SW 1271 (cell line): ENCODE data around the gene C10orf62.
A peak's percentile ranks its signal among the peaks of the same experiment; 100 is the strongest.

Experiments
- DNase-seq, 2 experiments: peaks; one replicate each; lab custom pipeline; 2025; lab: John Stamatoyannopoulos, UW

The C10orf62 gene

DNA sequence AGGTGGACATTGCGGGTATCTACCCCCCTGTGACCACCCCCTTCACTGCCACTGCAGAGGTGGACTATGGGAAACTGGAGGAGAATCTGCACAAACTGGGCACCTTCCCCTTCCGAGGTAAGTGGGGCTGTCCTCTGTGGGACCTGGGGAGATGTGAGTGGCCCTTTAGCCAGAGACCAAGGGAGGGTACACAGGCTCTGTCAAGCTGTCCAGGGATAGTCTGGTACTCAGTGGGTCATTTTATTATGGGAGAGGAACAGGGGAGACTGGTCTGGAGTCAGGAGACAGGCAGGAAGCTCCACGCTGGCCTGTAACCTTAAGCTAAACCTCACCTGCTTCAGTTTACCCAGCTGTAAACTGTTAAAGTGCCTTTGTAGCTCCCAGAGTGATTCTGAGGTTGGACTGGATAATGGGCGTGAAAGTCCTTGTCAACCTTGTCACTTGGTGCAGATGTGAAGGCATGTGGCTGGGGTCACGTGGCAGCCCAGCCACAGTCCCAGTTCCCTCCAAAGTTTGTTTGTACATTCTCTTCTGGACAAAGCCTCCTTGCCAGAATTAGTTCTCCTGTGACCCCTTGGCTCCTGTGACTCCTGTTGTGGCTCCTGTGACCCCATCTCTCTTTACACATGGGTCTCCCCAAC lies 4.6 kb upstream of the C10orf62 start:
- no peak for DNase-seq

GRCh38 chr10:97585439-97585811 lies 4.1 kb upstream of the C10orf62 start:
- no peak for DNase-seq

- DNase-seq, result no peak
These were observed 2.3 kb upstream of the C10orf62 start for GRCh38 chr10:97587183-97587582.

GRCh38 chr10:97590082-97590747 lies 694 bp downstream of the C10orf62 start:
- no peak for DNase-seq

- DNase-seq, result no peak
These were observed 1.4 kb downstream of the C10orf62 start for GRCh38 chr10:97590748-97591495.

DNA sequence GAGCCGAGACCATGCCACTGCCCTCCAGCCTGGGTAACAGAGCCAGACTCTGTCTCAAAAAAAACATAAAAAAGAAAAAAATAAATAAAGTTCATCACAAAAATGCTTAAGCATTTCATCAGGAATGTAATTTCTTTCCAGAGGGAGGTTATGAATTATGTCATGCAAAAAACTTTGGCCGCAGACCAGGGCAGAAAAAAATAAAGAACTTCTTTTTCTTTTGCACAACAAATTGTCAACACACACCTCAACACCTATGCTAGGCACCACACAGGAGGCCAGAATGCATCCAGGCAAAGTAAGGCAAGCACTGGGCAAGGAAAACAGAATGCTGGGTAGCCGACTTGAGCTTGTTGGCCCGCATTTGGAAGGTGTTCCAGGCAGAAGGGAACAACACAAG lies 3.9 kb downstream of the C10orf62 start:
- DNase-seq, result no peak

DNA sequence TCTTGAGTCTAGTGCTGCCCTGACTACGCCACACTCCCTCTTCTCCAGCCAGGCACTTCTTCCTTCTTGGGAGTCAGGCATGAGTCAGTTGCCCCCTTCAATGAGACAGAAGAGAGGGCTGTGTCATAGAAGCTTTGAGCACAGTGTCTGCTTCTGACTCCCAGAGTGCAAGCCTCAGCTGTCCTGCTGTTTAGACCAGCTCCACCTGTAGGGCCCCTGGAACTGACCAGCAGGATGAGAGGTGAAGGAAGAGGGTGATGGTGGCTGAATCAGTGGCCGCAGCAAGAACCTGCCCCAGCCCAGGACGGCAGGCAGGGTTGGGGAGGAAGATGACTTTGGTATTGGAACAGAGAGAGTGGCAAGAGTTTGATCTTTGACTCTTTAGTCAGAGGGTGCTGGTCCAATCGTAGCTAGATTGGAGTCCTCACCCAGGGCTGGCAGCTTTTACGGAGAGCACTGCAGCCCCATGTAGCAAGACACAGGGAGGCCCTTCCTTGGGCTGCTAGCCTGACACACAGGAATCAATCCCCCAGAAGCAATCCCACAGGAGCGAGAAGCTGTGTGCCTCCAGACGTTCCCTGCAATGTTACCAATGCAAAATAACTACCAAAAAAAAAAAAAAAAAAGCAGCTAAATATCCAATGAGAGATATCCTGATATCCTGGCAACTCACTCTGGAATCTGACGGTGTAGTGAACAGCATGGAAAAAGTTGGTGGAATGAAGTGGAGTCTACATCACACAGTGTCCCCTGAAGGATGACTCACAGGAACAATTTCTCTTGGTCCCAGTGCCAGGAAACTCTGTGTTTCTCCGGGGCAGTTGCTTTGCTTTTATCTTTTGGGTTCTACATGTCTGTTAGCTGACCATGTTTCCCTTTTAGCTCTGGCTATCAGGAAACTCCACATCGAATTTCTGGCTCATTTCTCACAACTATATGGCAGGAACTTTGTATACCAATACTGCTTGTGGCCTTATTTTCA lies 6.9 kb downstream of the C10orf62 start:
- DNase-seq, result peak; percentile 36 to 63

GRCh38 chr10:97597778-97598177 lies 8.3 kb downstream of the C10orf62 start:
- no peak for DNase-seq

DNA sequence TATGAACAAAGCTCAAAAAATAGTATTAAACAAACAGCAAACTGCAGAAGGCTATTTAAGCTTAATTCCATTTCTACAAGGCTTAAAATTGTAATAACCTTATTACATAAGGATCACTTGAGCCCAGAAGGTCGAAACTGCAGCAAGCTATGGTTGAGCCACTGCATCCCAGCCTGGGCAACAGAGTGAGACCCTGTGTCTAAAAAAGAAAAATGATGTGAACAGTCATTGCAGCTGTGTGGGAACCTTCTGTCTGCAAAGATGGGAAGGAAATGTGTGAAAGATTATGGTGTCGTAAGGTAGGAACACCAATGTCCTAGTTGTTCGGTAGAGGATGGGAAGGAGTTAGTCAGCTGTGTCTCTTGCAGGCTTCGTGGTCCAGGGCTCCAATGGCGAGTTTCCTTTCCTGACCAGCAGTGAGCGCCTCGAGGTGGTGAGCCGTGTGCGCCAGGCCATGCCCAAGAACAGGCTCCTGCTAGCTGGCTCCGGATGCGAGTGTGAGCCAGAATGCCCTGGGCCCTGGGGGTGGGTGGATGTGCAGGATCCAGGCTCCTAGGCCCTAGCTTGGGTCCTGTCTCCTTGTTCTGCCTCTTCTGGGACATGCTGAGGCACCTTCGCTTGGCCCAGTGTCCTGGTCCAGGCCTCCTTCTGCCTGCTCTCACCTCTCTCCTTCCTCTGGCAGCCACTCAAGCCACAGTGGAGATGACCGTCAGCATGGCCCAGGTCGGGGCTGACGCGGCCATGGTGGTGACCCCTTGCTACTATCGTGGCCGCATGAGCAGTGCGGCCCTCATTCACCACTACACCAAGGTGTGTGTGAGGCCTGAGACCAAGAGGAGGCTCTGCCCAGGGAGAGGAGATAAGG lies 9.1 kb downstream of the C10orf62 start:
- no peak for DNase-seq

DNA sequence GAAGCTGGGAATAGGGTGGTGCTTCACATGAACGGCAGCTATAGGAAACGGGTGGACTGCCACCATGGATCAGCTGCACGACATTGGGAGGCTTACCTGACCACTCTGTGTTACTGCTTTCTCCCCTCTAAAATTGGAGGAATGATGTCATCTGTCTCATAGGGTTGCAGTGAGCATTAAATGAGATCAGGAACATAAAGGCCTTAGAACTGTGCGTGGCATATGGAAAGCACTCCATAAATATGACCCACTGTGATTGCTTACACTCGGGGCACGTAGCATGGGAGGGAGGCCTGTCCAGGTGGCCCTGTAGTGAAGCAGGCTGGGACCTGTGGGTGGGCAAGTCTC lies 9.7 kb downstream of the C10orf62 start:
- no peak for DNase-seq

DNA sequence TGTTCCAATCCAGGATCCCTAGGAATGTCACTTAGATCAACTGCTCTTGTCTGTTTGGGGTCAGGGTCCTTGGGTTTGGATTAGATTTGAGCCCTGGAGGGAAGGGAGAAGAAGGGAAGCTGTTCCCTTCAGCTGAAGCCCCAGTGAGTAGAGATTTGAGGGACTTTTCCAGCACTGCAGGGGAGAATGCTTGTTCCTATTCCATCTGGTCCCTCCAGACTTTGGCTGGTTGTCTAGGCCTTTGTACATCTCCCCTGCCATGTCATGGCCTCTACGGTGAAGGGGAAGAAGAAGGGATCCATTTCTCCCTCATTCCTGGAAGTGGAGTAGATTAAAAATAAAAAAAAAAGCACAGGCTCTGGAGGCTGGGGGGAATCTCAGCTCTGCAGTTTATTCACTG lies 11.1 kb downstream of the C10orf62 start:
- no peak for DNase-seq

- no peak for DNase-seq
These were observed 12.0 kb downstream of the C10orf62 start for GRCh38 chr10:97601268-97602215.

DNA sequence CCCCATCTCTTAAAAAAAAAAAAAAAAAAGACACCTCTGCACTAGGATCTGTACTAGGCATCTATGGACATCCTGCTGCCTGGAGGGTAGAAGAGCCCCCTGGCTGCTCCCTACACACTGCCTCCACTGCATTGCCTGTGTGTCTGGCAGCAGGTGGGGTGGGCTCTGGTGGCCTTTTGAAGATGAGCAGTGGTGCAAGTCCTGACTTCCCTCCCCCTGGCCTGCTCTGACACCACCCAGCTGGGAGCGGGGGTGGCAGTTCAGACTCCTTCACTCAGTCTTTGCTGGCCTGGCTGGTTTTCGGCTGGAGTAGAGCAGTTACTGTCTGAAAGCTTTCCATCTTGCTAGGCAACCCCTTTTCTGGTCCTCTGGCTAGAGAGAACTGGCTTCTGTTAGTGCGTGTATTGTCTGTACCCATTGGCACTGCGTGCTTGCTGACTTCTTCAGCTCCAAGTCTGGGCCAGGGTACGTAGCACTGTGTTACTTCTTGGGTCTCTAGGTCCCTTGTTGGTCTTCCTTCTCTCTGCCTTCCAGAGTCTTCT lies 17.6 kb downstream of the C10orf62 start:
- DNase-seq, result no peak

DNA sequence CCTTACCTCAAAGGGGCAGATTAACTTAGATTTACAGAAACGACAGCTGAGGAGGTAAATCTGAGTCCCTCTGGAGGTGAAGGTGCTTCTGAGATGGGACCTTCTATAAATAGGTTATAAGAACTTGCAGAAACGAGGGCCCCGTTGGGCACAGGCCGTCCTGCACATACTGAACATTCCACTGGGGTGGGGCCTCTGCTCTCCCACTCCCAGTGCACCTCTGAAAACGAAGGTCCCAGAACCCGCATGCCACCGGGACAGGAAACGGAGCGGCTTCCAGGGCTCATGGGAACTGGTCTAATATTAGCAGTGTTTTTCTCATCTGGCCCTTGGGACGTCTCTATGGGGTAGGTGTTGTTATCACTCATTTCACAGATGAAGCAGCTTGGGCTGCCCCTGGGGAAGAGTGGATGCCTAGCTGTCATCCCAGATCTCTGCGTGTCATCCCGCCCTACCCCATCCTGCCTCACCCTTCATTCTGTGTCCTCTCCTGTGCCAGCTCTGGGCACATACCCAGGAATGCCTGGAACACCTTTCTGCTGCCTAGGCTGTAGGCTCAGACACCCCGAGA lies 19.6 kb downstream of the C10orf62 start:
- no peak for DNase-seq

- DNase-seq, result no peak
These were observed 22.0 kb downstream of the C10orf62 start for GRCh38 chr10:97611473-97611872.

GRCh38 chr10:97612386-97612785 lies 22.9 kb downstream of the C10orf62 start:
- DNase-seq, result peak in 1 of 2 experiments; percentile 67

DNA sequence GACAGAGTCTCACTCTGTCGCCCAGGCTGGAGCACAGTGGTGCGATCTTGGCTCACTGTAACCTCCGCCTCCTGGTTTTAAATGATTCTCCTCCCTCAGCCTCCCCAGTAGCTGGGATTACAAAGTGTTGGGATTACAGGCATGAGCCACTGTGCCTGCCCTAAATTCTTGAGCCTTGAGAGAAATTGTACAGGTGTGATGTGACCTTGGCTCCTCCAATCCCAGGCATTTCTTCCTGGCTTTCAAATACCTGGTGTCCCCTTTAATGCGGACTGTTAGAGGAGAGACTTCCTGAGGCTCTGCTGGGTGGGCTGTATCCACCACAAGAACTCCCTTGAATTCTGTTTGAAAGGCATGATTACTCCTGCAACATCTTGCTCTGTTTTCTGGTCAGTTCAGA lies 28.8 kb downstream of the C10orf62 start:
- DNase-seq, result no peak

- DNase-seq, result no peak
These were observed 29.2 kb downstream of the C10orf62 start for GRCh38 chr10:97618733-97619132.

DNA sequence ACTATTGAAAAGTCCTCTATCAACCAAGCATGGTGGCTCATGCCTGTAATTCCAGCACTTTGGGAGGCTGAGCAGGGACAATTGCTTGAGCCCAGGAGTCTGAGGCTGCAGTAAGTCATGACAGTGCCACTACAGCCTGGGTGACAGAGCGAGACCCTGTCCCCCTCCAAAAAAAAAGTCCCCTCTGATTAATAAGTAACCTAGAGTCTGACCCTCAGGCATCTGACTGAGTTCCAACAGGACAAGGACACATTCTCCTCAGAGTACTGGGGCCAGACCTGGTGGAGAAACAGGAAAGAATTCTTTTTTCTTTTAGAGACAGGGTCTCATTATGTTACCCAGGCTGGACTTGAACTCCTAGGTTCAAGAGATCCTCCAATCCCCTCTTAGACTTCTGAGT lies 33.8 kb downstream of the C10orf62 start:
- no peak for DNase-seq
